HG03175 (cell line): ENCODE data around the gene IFI27L1.
A peak's percentile ranks its signal among the peaks of the same experiment; 100 is the strongest.

Experiments used
- ATAC-seq: cut with Tn5 transposase; IDR thresholded peaks from one replicate; pipeline ENCODE4 v1.9.1; 2021; ENCODE audit warnings: mild to moderate bottlenecking, moderate library complexity; ENCODE audit not compliant: unreplicated experiment

Gene IFI27L1

GRCh38 chr14:94129758-94130414 is 48.8 kb downstream of the IFI27L1 start:
- ATAC-seq, result no peak

GRCh38 chr14:94132285-94132887 is 51.3 kb downstream of the IFI27L1 start:
- no peak for ATAC-seq

GRCh38 chr14:94135476-94135875 is 54.4 kb downstream of the IFI27L1 start:
- no peak for ATAC-seq

- ATAC-seq, result peak; percentile 74
These were observed 55.6 kb downstream of the IFI27L1 start for GRCh38 chr14:94136575-94137331.

GRCh38 chr14:94138251-94138650 is 57.1 kb downstream of the IFI27L1 start:
- no peak for ATAC-seq

GRCh38 chr14:94139006-94139405 is 57.9 kb downstream of the IFI27L1 start:
- ATAC-seq, result no peak

- ATAC-seq, result no peak
These were observed 58.3 kb downstream of the IFI27L1 start for GRCh38 chr14:94139421-94139820.

- ATAC-seq, result no peak
These were observed 61.1 kb downstream of the IFI27L1 start for GRCh38 chr14:94142247-94142646.

- no peak for ATAC-seq
These were observed 61.7 kb downstream of the IFI27L1 start for GRCh38 chr14:94142836-94143235.

- ATAC-seq, result no peak
These were observed 62.1 kb downstream of the IFI27L1 start for GRCh38 chr14:94143239-94143638.

GRCh38 chr14:94143711-94144110 is 62.6 kb downstream of the IFI27L1 start:
- ATAC-seq, result no peak

GRCh38 chr14:94144765-94145164 is 63.7 kb downstream of the IFI27L1 start:
- no peak for ATAC-seq

- no peak for ATAC-seq
These were observed 64.9 kb downstream of the IFI27L1 start for GRCh38 chr14:94145902-94146527.
